Mesothelial cell of epicardium (in vitro differentiated cells): Measurements from ENCODE around the gene AIP. TPM values are rescaled to one million over a fixed set of nuclear protein-coding genes. Genes with fewer than 3 reads are reported as not detected.

ENCODE experiments used
- DNase-seq, 2 experiments: peaks; one replicate each; pipeline ENCODE4 v3.0.0; 2021; ENCODE audit warnings: low spot score in 2 of 2; ENCODE audit not compliant: unreplicated experiment in 2 of 2
- H3K27ac Mint-ChIP-seq: 2 replicates; pipeline ENCODE4 v1.8.0; 2021; ENCODE audit warnings: mixed read lengths
- H3K27me3 Mint-ChIP-seq: 2 replicates; pipeline ENCODE4 v1.8.0; 2021; ENCODE audit warnings: low read depth, mixed read lengths
- H3K36me3 Mint-ChIP-seq: 2 replicates; pipeline ENCODE4 v1.8.0; 2021; ENCODE audit warnings: mixed read lengths
- H3K4me1 Mint-ChIP-seq: 2 replicates; pipeline ENCODE4 v1.8.0; 2021; ENCODE audit warnings: mixed read lengths
- H3K4me3 Mint-ChIP-seq: 2 replicates; pipeline ENCODE4 v1.8.0; 2021; ENCODE audit warnings: mild to moderate bottlenecking, moderate library complexity, mixed read lengths
- H3K9me3 Mint-ChIP-seq: 2 replicates; pipeline ENCODE4 v1.8.0; 2021; ENCODE audit warnings: mixed read lengths
- total RNA-seq: library from RNA; stranded (reverse); gene quantifications from 3 replicates; pipeline ENCODE4 v1.2.1, GENCODE V29; 2021
- TF ChIP-seq, protein P1 (sequence below): fragments of 200-600 bp; sonication (generic); IDR thresholded peaks from one replicate; pipeline ENCODE4 v1.5.0; 2021; ENCODE audit warnings: antibody characterized with exemption; ENCODE audit not compliant: unreplicated experiment

AIP gene
- total RNA-seq, 1 donor from 2014 or later, result 44.6 TPM

DNA sequence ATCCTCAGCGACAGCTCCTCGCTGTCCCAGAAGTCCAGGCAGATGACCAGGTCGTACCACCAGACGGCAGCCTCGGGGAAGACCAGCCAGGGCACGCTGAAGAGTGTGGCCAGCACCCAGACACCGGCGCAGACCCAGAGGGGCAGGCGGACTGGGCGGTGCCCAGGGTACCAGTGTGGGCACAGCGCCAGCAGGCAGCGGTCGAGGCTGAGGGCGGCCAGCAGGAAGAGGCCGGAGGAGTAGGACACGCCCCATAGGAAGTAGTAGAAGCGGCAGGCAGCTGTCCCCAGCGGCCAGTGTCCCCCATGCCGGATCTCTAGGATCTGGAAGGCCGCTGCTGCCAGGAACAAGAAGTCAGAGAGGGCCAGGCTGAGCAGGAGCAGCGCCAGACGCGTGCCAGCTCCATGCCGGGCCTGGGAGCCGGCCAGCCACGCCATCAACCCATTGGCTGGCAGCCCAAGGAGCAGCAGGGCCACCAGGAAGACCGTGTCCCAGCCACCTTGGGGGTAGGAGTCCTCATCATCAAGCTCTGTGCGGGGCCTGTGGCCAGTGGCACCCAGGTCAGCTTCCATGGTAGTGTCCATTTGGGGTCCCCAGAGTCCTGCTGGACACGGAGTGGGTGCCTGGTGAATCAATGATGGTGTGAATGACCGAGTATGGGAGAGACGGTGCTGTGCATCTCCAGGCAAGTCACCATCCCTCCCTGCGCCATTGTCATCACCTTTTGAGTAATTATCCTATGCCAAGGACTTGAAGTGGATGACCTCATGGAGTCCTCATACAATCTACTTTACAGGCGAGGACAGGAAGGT lies 30.5 kb upstream of the AIP start, which contains the start of gene GPR152:
Gene GPR152 (minus strand): TSS at position 589 of the 812 bp plus-strand sequence. CDS start 5 bp downstream, at position 584.
- TF ChIP-seq, protein P1, sequence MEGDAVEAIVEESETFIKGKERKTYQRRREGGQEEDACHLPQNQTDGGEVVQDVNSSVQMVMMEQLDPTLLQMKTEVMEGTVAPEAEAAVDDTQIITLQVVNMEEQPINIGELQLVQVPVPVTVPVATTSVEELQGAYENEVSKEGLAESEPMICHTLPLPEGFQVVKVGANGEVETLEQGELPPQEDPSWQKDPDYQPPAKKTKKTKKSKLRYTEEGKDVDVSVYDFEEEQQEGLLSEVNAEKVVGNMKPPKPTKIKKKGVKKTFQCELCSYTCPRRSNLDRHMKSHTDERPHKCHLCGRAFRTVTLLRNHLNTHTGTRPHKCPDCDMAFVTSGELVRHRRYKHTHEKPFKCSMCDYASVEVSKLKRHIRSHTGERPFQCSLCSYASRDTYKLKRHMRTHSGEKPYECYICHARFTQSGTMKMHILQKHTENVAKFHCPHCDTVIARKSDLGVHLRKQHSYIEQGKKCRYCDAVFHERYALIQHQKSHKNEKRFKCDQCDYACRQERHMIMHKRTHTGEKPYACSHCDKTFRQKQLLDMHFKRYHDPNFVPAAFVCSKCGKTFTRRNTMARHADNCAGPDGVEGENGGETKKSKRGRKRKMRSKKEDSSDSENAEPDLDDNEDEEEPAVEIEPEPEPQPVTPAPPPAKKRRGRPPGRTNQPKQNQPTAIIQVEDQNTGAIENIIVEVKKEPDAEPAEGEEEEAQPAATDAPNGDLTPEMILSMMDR, result no peak
- no peak within 1 kb of the TSS for H3K4me3 Mint-ChIP-seq
- H3K9me3 Mint-ChIP-seq, result no peaks in the 10 kb centered on the region
- H3K27ac Mint-ChIP-seq, result no peak within 1 kb of the TSS
- no peaks in the 10 kb centered on the region for H3K27me3 Mint-ChIP-seq
- DNase-seq, result no peak
- H3K36me3 Mint-ChIP-seq, result no peaks in the 10 kb centered on the region
- no peaks in the 10 kb centered on the region for H3K4me1 Mint-ChIP-seq

DNA sequence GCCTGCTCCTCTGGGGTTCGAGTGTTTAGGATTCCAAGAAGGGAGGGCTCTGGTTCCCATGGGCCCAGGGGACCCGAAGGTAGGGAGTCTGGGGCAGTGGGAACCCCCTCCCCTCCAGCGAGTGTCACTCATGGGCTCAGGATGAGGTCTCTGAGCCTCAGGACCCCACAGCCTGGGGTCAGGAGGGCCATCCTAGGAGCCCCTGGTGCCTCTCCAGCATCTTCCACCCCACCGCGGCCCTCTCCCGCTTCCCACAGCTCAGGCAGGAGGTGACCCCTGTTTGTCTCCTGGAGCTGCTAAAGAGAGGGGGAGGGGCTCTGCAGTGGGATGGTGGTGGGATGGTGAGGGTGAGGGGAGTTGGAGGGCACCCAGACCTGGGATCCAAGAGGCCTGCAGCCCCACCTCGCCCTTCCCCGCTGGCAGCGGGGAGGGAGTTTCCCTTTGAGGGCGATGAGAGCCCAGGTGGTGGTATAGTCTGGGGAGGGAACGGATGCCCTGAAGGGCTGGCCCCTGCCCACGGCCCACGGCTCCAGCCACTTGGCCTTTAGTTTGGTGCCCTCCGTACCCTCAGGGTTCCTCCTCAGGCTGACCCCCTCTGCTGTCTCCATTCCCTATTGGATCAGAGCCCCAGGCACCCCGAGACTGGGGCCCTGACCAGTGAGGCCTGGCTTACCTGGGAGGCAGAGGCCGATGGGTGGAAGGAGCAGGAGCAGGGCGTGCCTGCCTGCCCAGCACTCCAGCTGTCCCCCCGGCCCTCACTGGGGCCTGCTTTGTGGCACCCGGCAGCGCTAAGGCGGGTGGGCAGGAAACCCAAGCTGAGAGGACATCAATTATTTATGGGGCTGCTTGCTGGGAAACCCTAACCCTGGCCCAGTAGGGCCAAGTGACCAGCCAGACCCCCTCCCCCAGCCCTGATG lies 28.8 kb upstream of the AIP start:
- DNase-seq, result no peak
- no peak overlapping the region for H3K4me3 Mint-ChIP-seq
- no peaks in the 10 kb centered on the region for H3K27me3 Mint-ChIP-seq
- H3K4me1 Mint-ChIP-seq, result no peaks in the 10 kb centered on the region
- no peaks in the 10 kb centered on the region for H3K36me3 Mint-ChIP-seq
- H3K9me3 Mint-ChIP-seq, result no peaks in the 10 kb centered on the region
- TF ChIP-seq, protein P1, result no peak
- no peak overlapping the region for H3K27ac Mint-ChIP-seq

DNA sequence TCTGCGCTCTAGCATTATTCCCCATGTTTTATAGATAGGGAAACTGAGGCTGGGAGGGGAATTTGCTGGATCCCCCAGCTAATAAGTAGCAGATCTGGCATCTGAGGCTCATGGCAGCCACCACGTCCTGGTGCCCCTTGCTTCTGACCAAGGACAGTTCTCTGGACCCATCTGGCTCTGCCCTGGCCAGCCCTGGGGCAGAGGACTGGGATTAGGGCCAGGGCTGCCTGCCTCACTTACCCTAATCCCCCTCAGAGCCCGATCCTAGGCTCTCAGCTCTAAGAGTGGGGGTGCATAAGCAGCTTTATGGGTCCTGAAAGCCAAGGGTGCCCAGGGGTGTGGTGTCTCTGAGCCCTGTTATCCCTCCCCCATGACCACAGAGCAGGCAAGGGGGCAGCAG lies 27.8 kb upstream of the AIP start, which contains the start of gene CABP4:
Gene CABP4 (plus strand): TSS at position 301 of the 400 bp plus-strand sequence. CDS start 70 bp downstream, at position 371.
- Mint-ChIP-seq H3K27ac (no peak within 1 kb of the TSS), H3K4me1 (peaks cover 3% of the 10 kb centered on the region), H3K9me3 (no peaks in the 10 kb centered on the region), H3K27me3 (no peaks in the 10 kb centered on the region), H3K36me3 (no peaks in the 10 kb centered on the region), H3K4me3 (no peak within 1 kb of the TSS)
- no peak for DNase-seq
- TF ChIP-seq, protein P1, result no peak

DNA sequence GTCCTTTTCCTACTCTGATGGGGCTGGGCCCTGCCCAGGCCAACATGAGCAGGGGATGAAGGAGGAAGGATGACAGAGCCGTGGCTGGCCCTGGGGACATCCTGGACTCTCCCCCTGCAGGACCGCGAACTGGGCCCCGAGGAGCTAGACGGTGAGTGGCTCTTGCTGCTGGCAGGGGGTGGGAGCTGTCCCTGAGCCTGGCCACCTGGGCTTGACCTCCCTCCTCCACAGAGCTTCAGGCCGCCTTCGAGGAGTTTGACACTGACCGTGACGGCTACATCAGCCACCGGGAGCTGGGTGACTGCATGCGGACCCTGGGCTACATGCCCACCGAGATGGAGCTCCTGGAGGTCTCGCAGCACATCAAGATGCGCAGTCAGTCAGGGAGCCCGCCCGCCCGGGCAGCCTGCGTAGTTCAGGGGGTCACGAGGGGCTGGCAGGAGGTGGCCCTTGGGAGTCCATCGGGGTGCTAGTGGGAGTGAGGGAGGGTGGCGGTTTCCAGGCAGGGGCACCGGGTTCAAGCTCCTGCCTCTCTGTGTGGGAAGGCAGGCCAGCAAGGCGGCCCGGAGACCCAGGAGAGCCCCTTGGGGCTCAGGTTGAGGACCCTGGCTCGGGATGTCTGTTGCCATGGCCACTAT lies 26.6 kb upstream of the AIP start:
- H3K27me3 Mint-ChIP-seq, result no peaks in the 10 kb centered on the region
- TF ChIP-seq, protein P1, result no peak
- no peaks in the 10 kb centered on the region for H3K9me3 Mint-ChIP-seq
- no peak for DNase-seq
- no peaks in the 10 kb centered on the region for H3K36me3 Mint-ChIP-seq
- no peak overlapping the region for H3K27ac Mint-ChIP-seq
- no peak overlapping the region for H3K4me3 Mint-ChIP-seq
- peaks cover 3% of the 10 kb centered on the region for H3K4me1 Mint-ChIP-seq

DNA sequence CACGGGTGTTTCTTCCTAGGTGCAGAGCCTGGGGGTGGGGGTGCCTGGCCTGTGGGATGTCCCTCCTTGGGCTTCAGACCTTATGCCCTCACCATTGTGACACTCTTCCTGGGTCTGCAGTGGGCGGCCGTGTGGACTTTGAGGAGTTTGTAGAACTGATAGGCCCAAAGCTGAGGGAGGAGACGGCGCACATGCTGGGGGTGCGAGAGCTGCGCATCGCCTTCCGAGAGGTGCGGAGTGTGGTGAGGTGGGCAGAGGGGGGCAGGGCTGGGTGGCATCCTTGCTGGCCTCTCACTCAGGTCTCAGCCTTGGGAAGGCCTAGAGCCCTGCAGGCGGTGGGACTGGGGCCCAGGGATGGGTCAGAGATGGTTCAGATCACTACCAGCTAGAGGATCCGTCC lies 25.4 kb upstream of the AIP start:
- TF ChIP-seq, protein P1, result no peak
- H3K27ac Mint-ChIP-seq, result no peak overlapping the region
- no peaks in the 10 kb centered on the region for H3K36me3 Mint-ChIP-seq
- no peak overlapping the region for H3K4me3 Mint-ChIP-seq
- no peak for DNase-seq
- peaks cover 3% of the 10 kb centered on the region for H3K4me1 Mint-ChIP-seq
- H3K27me3 Mint-ChIP-seq, result no peaks in the 10 kb centered on the region
- no peaks in the 10 kb centered on the region for H3K9me3 Mint-ChIP-seq
